Naive thymus-derived CD4-positive, alpha-beta T cell (primary cell): ENCODE data around the gene AOPEP. TPM values are rescaled to one million over a fixed set of nuclear protein-coding genes. Genes with fewer than 3 reads are reported as not detected.

Source experiments
- ATAC-seq: fragments of 150-1000 bp; cut with Tn5 transposase; 2 replicates; pipeline ENCODE4 v1.10.0; 2021; ENCODE audit warnings: mild to moderate bottlenecking, moderate library complexity
- CTCF ChIA-PET: fragments of 350-600 bp; sonication (Branson Sonifier 250); formaldehyde crosslinking; loops from one replicate; lab custom pipeline; 2021; ENCODE audit warnings: antibody characterized with exemption; lab: Charles Lee
- POLR2A ChIA-PET: fragments of 350-600 bp; sonication (Branson Sonifier 250); formaldehyde crosslinking; loops from one replicate; lab custom pipeline; 2021; ENCODE audit warnings: antibody characterized with exemption, inconsistent platforms; lab: Charles Lee
- DNase-seq, 9 donors: peaks; one replicate each; pipeline versions ENCODE4 v3.0.0 to v3.0.0-alpha.2; 2020 to 2022; ENCODE audit warnings: mixed read lengths in 1 of 9
- H3K27ac ChIP-seq: one replicate; pipeline ENCODE4 v1.7.0; 2013; ENCODE audit warnings: mild to moderate bottlenecking, low read depth, low read length, moderate library complexity
- H3K27me3 ChIP-seq, 2 donors: one replicate each; pipeline ENCODE4 v1.7.0; 2013; ENCODE audit warnings: low read length in 2 of 2, mild to moderate bottlenecking in 2 of 2, moderate library complexity in 2 of 2; ENCODE audit not compliant: control insufficient read depth in 2 of 2, insufficient read depth in 2 of 2
- H3K36me3 ChIP-seq, 3 experiments: 1 replicate in 2 of 3; 2 replicates in 1 of 3; pipeline ENCODE4 v1.7.0; 2013; ENCODE audit warnings: low read length in 3 of 3, mild to moderate bottlenecking in 3 of 3, moderate library complexity in 1 of 3; ENCODE audit not compliant: insufficient read depth in 3 of 3, control insufficient read depth in 2 of 3
- H3K4me1 ChIP-seq, 2 donors: one replicate each; pipeline ENCODE4 v1.7.0; 2013; ENCODE audit warnings: low read length in 2 of 2, mild to moderate bottlenecking in 2 of 2, moderate library complexity in 1 of 2; ENCODE audit not compliant: control insufficient read depth in 2 of 2, insufficient read depth in 2 of 2
- H3K4me3 ChIP-seq: 2 replicates; pipeline ENCODE4 v1.7.0; 2013; ENCODE audit warnings: mild to moderate bottlenecking, low read length
- H3K9me3 ChIP-seq, 3 experiments: 1 replicate in 2 of 3; 2 replicates in 1 of 3; pipeline ENCODE4 v1.7.0; 2013; ENCODE audit warnings: low read length in 3 of 3; ENCODE audit not compliant: control insufficient read depth in 2 of 3
- H3K27ac Mint-ChIP-seq, 9 donors: one replicate each; pipeline ENCODE4 v1.8.0; 2020 to 2022; ENCODE audit warnings: mixed read lengths in 9 of 9, mild to moderate bottlenecking in 8 of 9, moderate library complexity in 5 of 9, inconsistent platforms in 2 of 9
- H3K27me3 Mint-ChIP-seq, 5 donors: one replicate each; pipeline ENCODE4 v1.8.0; 2021 to 2022; ENCODE audit warnings: mixed read lengths in 5 of 5, mild to moderate bottlenecking in 1 of 5
- H3K36me3 Mint-ChIP-seq, 5 donors: one replicate each; pipeline ENCODE4 v1.8.0; 2020 to 2022; ENCODE audit warnings: mixed read lengths in 5 of 5, mild to moderate bottlenecking in 3 of 5, inconsistent platforms in 1 of 5
- H3K4me1 Mint-ChIP-seq, 7 donors: one replicate each; pipeline ENCODE4 v1.8.0; 2020 to 2022; ENCODE audit warnings: mixed read lengths in 7 of 7, mild to moderate bottlenecking in 3 of 7, inconsistent platforms in 1 of 7
- H3K4me3 Mint-ChIP-seq, 10 donors: one replicate each; pipeline ENCODE4 v1.8.0; 2020 to 2022; ENCODE audit warnings: mild to moderate bottlenecking in 10 of 10, mixed read lengths in 10 of 10, moderate library complexity in 6 of 10, inconsistent platforms in 2 of 10
- H3K9me3 Mint-ChIP-seq, 11 donors: one replicate each; pipeline ENCODE4 v1.8.0; 2020 to 2022; ENCODE audit warnings: mixed read lengths in 11 of 11, mild to moderate bottlenecking in 4 of 11, inconsistent platforms in 1 of 11, moderate library complexity in 1 of 11
- intact Hi-C, 2 donors: fragments of 100-400 bp; cut with micrococcal nuclease; formaldehyde crosslinking; loops; one replicate each; pipeline ENCODE4 v1.15.1; 2023
- polyA plus RNA-seq, 2 donors: library from polyadenylated mRNA; unstranded; fragments of 300-500 nt; fragmentation: Illumina TruSeq; gene quantifications; one replicate each; pipeline ENCODE4 v1.2.3, GENCODE V29; 2021
- total RNA-seq, 6 experiments: library from RNA in 5 of 6; stranded (reverse) in 5 of 6; gene quantifications; 1 replicate in 5 of 6; 2 replicates in 1 of 6; pipeline ENCODE4 v1.2.3 and lab custom pipeline; 2021 to 2026

AOPEP gene
- total and polyA plus RNA-seq, 7 experiments from 2014 or later = 5.7 to 19.0 (median 13.6) TPM

DNA sequence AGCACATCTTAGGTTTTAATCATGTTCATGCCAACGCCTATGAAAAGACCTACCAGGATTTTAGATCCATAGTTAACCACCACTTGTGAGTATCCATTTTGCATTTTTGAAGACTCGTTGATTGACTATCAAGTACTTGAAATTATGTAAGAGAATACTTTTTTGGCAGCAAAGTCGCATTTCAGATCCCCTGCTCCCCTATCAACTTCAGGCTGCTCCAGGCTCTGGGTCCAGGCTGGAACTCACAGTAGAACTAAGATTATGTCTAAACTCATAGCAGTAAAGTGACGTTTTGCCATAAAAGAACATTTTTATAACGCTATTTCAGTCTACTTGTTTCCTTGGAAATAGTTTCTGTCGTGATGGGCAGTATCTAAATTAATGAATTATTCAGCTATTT, 323.3 kb downstream of the AOPEP start:
- Histone ChIP-seq H3K36me3 (no peaks in the 10 kb centered on the region), H3K27ac (no peak overlapping the region), H3K27me3 (peaks cover 8 to 9% of the 10 kb centered on the region in 2 donors), H3K9me3 (no peaks in the 10 kb centered on the region), H3K4me3 (no peak overlapping the region), H3K4me1 (peaks cover 0 to 4% of the 10 kb centered on the region in 2 donors)
- ChIA-PET POLR2A (no interaction called here), CTCF (interaction anchor here (0.9 kb wide), 1 partner anchor 1231 kb away, joined by 3 read pairs; no protein-coding TSS in a partner anchor)
- DNase-seq (no peak), ATAC-seq (no peak)
- Mint-ChIP-seq H3K36me3 (peaks cover under 1 to 6% (median 3%) of the 10 kb centered on the region in 5 donors), H3K27ac (no peak overlapping the region), H3K27me3 (peaks cover 20 to 42% (median 26%) of the 10 kb centered on the region in 5 donors), H3K4me1 (peaks cover 0 to 14% (median 10%) of the 10 kb centered on the region in 7 donors), H3K4me3 (peak overlapping the region in 1 of 10 donors; percentile 29), H3K9me3 (no peaks in the 10 kb centered on the region)
- intact Hi-C loops = no loop called here

GRCh38 chr9:95053611-95054570, 327.4 kb downstream of the AOPEP start:
- CTCF ChIA-PET = interaction anchor here (1.6 kb wide), 1 partner anchor 74 kb away, joined by 4 read pairs; no protein-coding TSS in a partner anchor
- no peak overlapping the region for H3K27ac ChIP-seq
- ATAC-seq (no peak), DNase-seq (no peak)
- POLR2A ChIA-PET = no interaction called here
- H3K36me3 Mint-ChIP-seq = peaks cover 0 to 9% (median 3%) of the 10 kb centered on the region in 5 donors
- no peaks in the 10 kb centered on the region for H3K36me3 ChIP-seq
- no peak overlapping the region for H3K4me3 ChIP-seq
- H3K27me3 ChIP-seq = peaks cover under 1 to 3% of the 10 kb centered on the region in 2 donors
- no peaks in the 10 kb centered on the region for H3K9me3 Mint-ChIP-seq
- intact Hi-C loops = no loop called here
- peaks cover 0 to under 1% of the 10 kb centered on the region in 2 donors for H3K4me1 ChIP-seq
- H3K4me1 Mint-ChIP-seq = peaks cover 0 to 8% (median 4%) of the 10 kb centered on the region in 7 donors
- no peaks in the 10 kb centered on the region for H3K9me3 ChIP-seq
- peaks cover 15 to 27% (median 16%) of the 10 kb centered on the region in 5 donors for H3K27me3 Mint-ChIP-seq
- H3K27ac Mint-ChIP-seq = no peak overlapping the region
- no peak overlapping the region for H3K4me3 Mint-ChIP-seq

DNA sequence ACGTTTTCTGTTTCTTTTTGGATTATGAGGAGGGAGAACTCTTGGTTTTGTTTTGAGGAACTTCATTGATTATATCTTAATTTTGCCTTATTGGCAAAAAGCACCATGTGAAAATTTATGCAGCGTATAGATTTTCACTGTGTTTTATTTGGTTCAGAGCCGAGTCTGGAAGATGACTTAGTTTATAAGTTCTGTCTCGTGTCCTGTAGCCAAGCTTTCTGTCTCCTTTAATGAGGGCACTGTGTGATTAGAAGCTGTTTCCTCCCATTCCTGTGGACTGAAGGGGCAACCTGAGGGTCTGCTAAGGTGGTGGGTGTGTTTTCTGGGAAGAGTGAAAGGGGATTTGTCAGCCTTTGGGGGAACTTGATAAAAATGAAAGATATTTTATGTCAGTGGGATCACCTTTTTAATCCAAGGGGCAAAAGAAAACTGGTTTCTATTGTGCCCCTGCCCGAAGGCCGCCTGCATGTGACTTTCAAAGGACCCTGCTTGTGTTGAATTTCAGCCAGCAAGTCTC, 328.9 kb downstream of the AOPEP start:
- ChIA-PET POLR2A (no interaction called here), CTCF (no interaction called here)
- Mint-ChIP-seq H3K27me3 (peaks cover 4 to 12% (median 9%) of the 10 kb centered on the region in 5 donors), H3K4me3 (no peak overlapping the region), H3K36me3 (peaks cover 0 to 12% (median 1%) of the 10 kb centered on the region in 5 donors), H3K4me1 (peaks cover 0 to 5% (median 0%) of the 10 kb centered on the region in 7 donors), H3K9me3 (no peaks in the 10 kb centered on the region), H3K27ac (peak overlapping the region in 1 of 9 donors; percentile 12)
- DNase-seq = no peak
- H3K27me3 ChIP-seq = no peaks in the 10 kb centered on the region
- ATAC-seq = no peak
- no peak overlapping the region for H3K27ac ChIP-seq
- H3K36me3 ChIP-seq = no peaks in the 10 kb centered on the region
- no peak overlapping the region for H3K4me3 ChIP-seq
- H3K4me1 ChIP-seq = no peaks in the 10 kb centered on the region
- no peaks in the 10 kb centered on the region for H3K9me3 ChIP-seq
- intact Hi-C loops = no loop called here

- DNase-seq = no peak
- peaks cover 0 to 3% (median 0%) of the 10 kb centered on the region in 3 experiments for H3K36me3 ChIP-seq
- peaks cover 0 to 11% (median 6%) of the 10 kb centered on the region in 5 donors for H3K27me3 Mint-ChIP-seq
- no peak overlapping the region for H3K4me3 Mint-ChIP-seq
- intact Hi-C loops = no loop called here
- H3K4me1 Mint-ChIP-seq = peaks cover 0 to 5% (median 0%) of the 10 kb centered on the region in 7 donors
- no peaks in the 10 kb centered on the region for H3K4me1 ChIP-seq
- no peak overlapping the region for H3K4me3 ChIP-seq
- no peaks in the 10 kb centered on the region for H3K9me3 Mint-ChIP-seq
- CTCF ChIA-PET = no interaction called here
- H3K36me3 Mint-ChIP-seq = peaks cover 0 to 12% (median 3%) of the 10 kb centered on the region in 5 donors
- POLR2A ChIA-PET = interaction anchor here (0.7 kb wide), 1 partner anchor 11 kb away, joined by 3 read pairs; no protein-coding TSS in a partner anchor
- no peak overlapping the region for H3K27ac Mint-ChIP-seq
- ATAC-seq = no peak
- no peak overlapping the region for H3K27ac ChIP-seq
- H3K9me3 ChIP-seq = no peaks in the 10 kb centered on the region
- H3K27me3 ChIP-seq = no peaks in the 10 kb centered on the region
These were observed 329.5 kb downstream of the AOPEP start for GRCh38 chr9:95055851-95056551.

DNA sequence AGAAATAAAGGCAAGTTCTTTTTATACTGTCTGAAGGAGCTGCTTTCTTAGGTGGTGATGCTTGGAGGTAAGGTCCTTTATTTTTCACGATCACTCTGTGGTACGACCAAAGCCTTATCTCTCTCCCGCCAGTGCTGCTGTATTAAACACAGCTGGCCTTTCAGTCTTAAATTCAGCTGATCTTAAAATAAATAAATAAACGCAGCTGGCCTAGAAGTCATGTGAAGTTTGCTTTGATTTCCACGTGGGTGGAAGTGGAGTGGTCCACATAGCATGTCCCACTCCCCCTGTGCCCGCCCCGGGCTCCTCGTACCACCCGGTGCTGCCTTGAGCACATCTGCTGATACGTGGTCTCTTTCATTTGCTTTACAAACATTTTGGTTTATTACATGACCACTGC, 330.6 kb downstream of the AOPEP start:
- no peak overlapping the region for H3K4me3 ChIP-seq
- peaks cover 0 to 7% (median 2%) of the 10 kb centered on the region in 5 donors for H3K27me3 Mint-ChIP-seq
- ATAC-seq (no peak), DNase-seq (no peak)
- no peaks in the 10 kb centered on the region for H3K4me1 ChIP-seq
- no peak overlapping the region for H3K27ac Mint-ChIP-seq
- no peaks in the 10 kb centered on the region for H3K27me3 ChIP-seq
- H3K36me3 ChIP-seq = peaks cover 0 to 7% (median 0%) of the 10 kb centered on the region in 3 experiments
- H3K36me3 Mint-ChIP-seq = peaks cover 0 to 12% (median 3%) of the 10 kb centered on the region in 5 donors
- no peaks in the 10 kb centered on the region for H3K9me3 ChIP-seq
- peaks cover 0 to 5% (median 3%) of the 10 kb centered on the region in 7 donors for H3K4me1 Mint-ChIP-seq
- H3K4me3 Mint-ChIP-seq = no peak overlapping the region
- intact Hi-C loops = no loop called here
- no peaks in the 10 kb centered on the region for H3K9me3 Mint-ChIP-seq
- no peak overlapping the region for H3K27ac ChIP-seq
- ChIA-PET CTCF (no interaction called here), POLR2A (interaction anchor here (0.7 kb wide), 1 partner anchor 10 kb away, joined by 3 read pairs; no protein-coding TSS in a partner anchor)

- H3K27me3 Mint-ChIP-seq = peaks cover 0 to 2% (median 0%) of the 10 kb centered on the region in 5 donors
- DNase-seq (no peak), ATAC-seq (no peak)
- H3K36me3 ChIP-seq = peaks cover 0 to 7% (median 0%) of the 10 kb centered on the region in 3 experiments
- no peak overlapping the region for H3K4me3 ChIP-seq
- H3K9me3 ChIP-seq = no peaks in the 10 kb centered on the region
- no peak overlapping the region for H3K27ac ChIP-seq
- no peaks in the 10 kb centered on the region for H3K27me3 ChIP-seq
- H3K4me1 Mint-ChIP-seq = peaks cover 0 to 9% (median 4%) of the 10 kb centered on the region in 7 donors
- no peaks in the 10 kb centered on the region for H3K4me1 ChIP-seq
- H3K4me3 Mint-ChIP-seq = no peak overlapping the region
- H3K9me3 Mint-ChIP-seq = no peaks in the 10 kb centered on the region
- peaks cover under 1 to 14% (median under 1%) of the 10 kb centered on the region in 5 donors for H3K36me3 Mint-ChIP-seq
- CTCF ChIA-PET = no interaction called here
- H3K27ac Mint-ChIP-seq = no peak overlapping the region
- intact Hi-C loops = no loop called here
- POLR2A ChIA-PET = no interaction called here
These were observed 331.8 kb downstream of the AOPEP start for GRCh38 chr9:95058121-95058785.
